Uterus (tissue), 2 donors: ENCODE data around the gene CLTB.

Experiments used
- CTCF ChIP-seq, 4 experiments: fragments of 200-600 bp in 2 of 4; fragments of 450-650 bp in 2 of 4; sonication (generic) in 2 of 4; IDR thresholded peaks; one replicate each; pipeline ENCODE4 v1.5.1; 2016 to 2019; ENCODE audit warnings: antibody characterized with exemption in 4 of 4, mild to moderate bottlenecking in 2 of 4, moderate library complexity in 1 of 4
- POLR2A ChIP-seq, 2 donors: fragments of 450-650 bp; IDR thresholded peaks; one replicate each; pipeline ENCODE4 v1.6.1; 2016; ENCODE audit warnings: antibody characterized with exemption in 2 of 2, mild to moderate bottlenecking in 1 of 2, moderate library complexity in 1 of 2

GRCh38 chr5:176391999-176392398, 24.3 kb downstream of the CLTB start:
- TF ChIP-seq CTCF (IDR thresholded peaks at IDR 0.05), result no peak
- no peak for TF ChIP-seq POLR2A (IDR thresholded peaks at IDR 0.05)
